H1 (cell line): ENCODE data around the gene TIAL1. TPM values are rescaled to one million over a fixed set of nuclear protein-coding genes. Genes with fewer than 3 reads are reported as not detected.

Experiments used
- CTCF ChIA-PET: fragments of 300-600 bp; sonication (Branson Sonifier 250); formaldehyde crosslinking; loops from one replicate; lab custom pipeline; 2021; ENCODE audit not compliant: partially characterized antibody; lab: Charles Lee
- POLR2A ChIA-PET: fragments of 300-600 bp; sonication (Branson Sonifier 250); formaldehyde crosslinking; loops from one replicate; lab custom pipeline; 2021; ENCODE audit warnings: inconsistent platforms; ENCODE audit not compliant: partially characterized antibody; lab: Charles Lee
- DNase-seq, 2 experiments: peaks; one replicate each; pipeline versions ENCODE4 v3.0.0 to v3.0.0-alpha.2; 2010 to 2022; ENCODE audit warnings: low spot score in 2 of 2, low read depth in 1 of 2, mixed read lengths in 1 of 2
- FAIRE-seq: peaks from 2 replicates; lab custom pipeline; 2011; peaks lifted over from hg19 to GRCh38; lab: Jason Lieb, UNC
- H2AFZ ChIP-seq: 2 replicates; pipeline ENCODE4 v1.8.1; 2012; ENCODE audit warnings: low read length, inconsistent platforms
- H2AK5ac ChIP-seq: 2 replicates; pipeline ENCODE4 v1.6.1; 2013; ENCODE audit warnings: low read depth, low read length
- H2BK120ac ChIP-seq: replicated peaks from 2 replicates; pipeline ENCODE3; 2013; ENCODE audit warnings: low read depth, low read length, inconsistent platforms
- H2BK12ac ChIP-seq: 2 replicates; pipeline ENCODE4 v1.6.1; 2013; ENCODE audit warnings: low read depth, low read length
- H2BK15ac ChIP-seq: 2 replicates; pipeline ENCODE4 v1.6.1; 2013; ENCODE audit warnings: low read length
- H2BK20ac ChIP-seq: 2 replicates; pipeline ENCODE4 v1.6.1; 2013; ENCODE audit warnings: low read length
- H2BK5ac ChIP-seq: 2 replicates; pipeline ENCODE4 v1.6.1; 2013; ENCODE audit warnings: low read depth, low read length
- H3K14ac ChIP-seq: 2 replicates; pipeline ENCODE4 v1.6.1; 2013; ENCODE audit warnings: inconsistent platforms; ENCODE audit not compliant: insufficient read length
- H3K18ac ChIP-seq: 2 replicates; pipeline ENCODE4 v1.6.1; 2013; ENCODE audit warnings: low read length; ENCODE audit errors: extremely low read depth
- H3K23ac ChIP-seq: 2 replicates; pipeline ENCODE4 v1.6.1; 2013; ENCODE audit warnings: inconsistent platforms; ENCODE audit not compliant: insufficient read length
- H3K23me2 ChIP-seq: 2 replicates; pipeline ENCODE4 v1.6.1; 2013; ENCODE audit warnings: low read depth, low read length
- H3K27ac ChIP-seq: 2 replicates; pipeline ENCODE4 v1.6.1; 2011; ENCODE audit warnings: low read depth, low read length, inconsistent platforms
- H3K27me3 ChIP-seq, 4 experiments: replicated peaks in 1 of 4; 1 replicate in 1 of 4; 2 replicates in 3 of 4; pipeline versions ENCODE4 v1.6.1 to v1.8.1; 2011 to 2013; ENCODE audit warnings: low read length in 3 of 4, mild to moderate bottlenecking in 3 of 4, inconsistent platforms in 2 of 4, mixed read lengths in 2 of 4, moderate library complexity in 1 of 4; ENCODE audit not compliant: control insufficient read depth in 3 of 4, insufficient read depth in 3 of 4; ENCODE audit errors: extremely low read depth in 1 of 4
- H3K36me3 ChIP-seq, 4 experiments: 2 replicates each; pipeline versions ENCODE4 v1.6.1 to v1.8.1; 2011 to 2013; ENCODE audit warnings: mild to moderate bottlenecking in 4 of 4, low read length in 3 of 4, moderate library complexity in 2 of 4, control low read depth in 1 of 4, inconsistent platforms in 1 of 4; ENCODE audit not compliant: insufficient read depth in 4 of 4, control insufficient read depth in 2 of 4
- H3K4ac ChIP-seq: replicated peaks from 2 replicates; pipeline ENCODE3; 2013; ENCODE audit warnings: low read length, low read depth, mixed read lengths, inconsistent platforms; ENCODE audit not compliant: insufficient read length
- H3K4me1 ChIP-seq, 4 experiments: replicated peaks in 1 of 4; 1 replicate in 1 of 4; 2 replicates in 3 of 4; pipeline versions ENCODE4 v1.6.1 to v1.8.1; 2011 to 2013; ENCODE audit warnings: low read length in 3 of 4, inconsistent platforms in 2 of 4, mixed read lengths in 1 of 4; ENCODE audit not compliant: insufficient read depth in 4 of 4, control insufficient read depth in 3 of 4
- H3K4me2 ChIP-seq, 2 experiments: 2 replicates each; pipeline versions ENCODE4 v1.6.1 to v1.8.1; 2011 to 2013; ENCODE audit warnings: low read depth in 2 of 2, low read length in 2 of 2, control low read depth in 1 of 2, inconsistent platforms in 1 of 2, mild to moderate bottlenecking in 1 of 2; ENCODE audit not compliant: insufficient read depth in 1 of 2
- H3K4me3 ChIP-seq, 4 experiments: fragments of 200-600, 300-600 bp in 1 of 4; sonication (generic), shearing (Covaris generic), sonication (Bioruptor Twin) in 1 of 4; 2 replicates each; pipeline versions ENCODE4 v1.5.1 to v1.8.1; 2011 to 2016; ENCODE audit warnings: low read length in 4 of 4, low read depth in 3 of 4, control low read depth in 2 of 4, inconsistent platforms in 2 of 4, mild to moderate bottlenecking in 2 of 4, mixed read lengths in 1 of 4, moderate library complexity in 1 of 4; ENCODE audit not compliant: insufficient read depth in 2 of 4; ENCODE audit errors: extremely low read depth in 1 of 4
- H3K56ac ChIP-seq: replicated peaks from 2 replicates; pipeline ENCODE3; 2013; ENCODE audit warnings: low read depth, mild to moderate bottlenecking, mixed read lengths, low read length, inconsistent platforms; ENCODE audit not compliant: insufficient read length
- H3K79me1 ChIP-seq: 2 replicates; pipeline ENCODE4 v1.6.1; 2013; ENCODE audit warnings: low read depth, low read length, control low read depth
- H3K79me2 ChIP-seq, 2 experiments: 2 replicates each; pipeline versions ENCODE4 v1.6.1 to v1.8.1; 2012 to 2013; ENCODE audit warnings: low read length in 2 of 2, mild to moderate bottlenecking in 2 of 2, inconsistent platforms in 1 of 2; ENCODE audit not compliant: insufficient read depth in 2 of 2, control insufficient read depth in 1 of 2
- H3K9ac ChIP-seq, 4 experiments: replicated peaks in 1 of 4; 1 replicate in 1 of 4; 2 replicates in 3 of 4; pipeline versions ENCODE4 v1.6.1 to v1.8.1; 2011 to 2013; ENCODE audit warnings: low read depth in 3 of 4, low read length in 3 of 4, control low read depth in 2 of 4, mild to moderate bottlenecking in 2 of 4, moderate library complexity in 2 of 4, inconsistent platforms in 1 of 4; ENCODE audit errors: extremely low read depth in 1 of 4
- H3K9me3 ChIP-seq, 2 experiments: 2 replicates each; pipeline versions ENCODE4 v1.6.1 to v1.8.1; 2012 to 2013; ENCODE audit warnings: mild to moderate bottlenecking in 2 of 2, moderate library complexity in 2 of 2, control low read depth in 1 of 2, inconsistent platforms in 1 of 2, low read depth in 1 of 2, low read length in 1 of 2, mixed read lengths in 1 of 2; ENCODE audit not compliant: insufficient read depth in 2 of 2
- H4K20me1 ChIP-seq, 2 experiments: replicated peaks in 1 of 2; 2 replicates each; pipeline versions ENCODE3 to v1.8.1; 2011 to 2013; ENCODE audit warnings: inconsistent platforms in 2 of 2, low read length in 2 of 2, mild to moderate bottlenecking in 1 of 2; ENCODE audit not compliant: insufficient read depth in 2 of 2, control insufficient read depth in 1 of 2
- H4K5ac ChIP-seq: 2 replicates; pipeline ENCODE4 v1.6.1; 2013; ENCODE audit warnings: low read length, low read depth, mixed read lengths, inconsistent platforms; ENCODE audit not compliant: insufficient read length
- H4K8ac ChIP-seq: 2 replicates; pipeline ENCODE4 v1.8.0; 2013; ENCODE audit warnings: mild to moderate bottlenecking, moderate library complexity, low read length, inconsistent platforms; ENCODE audit not compliant: insufficient read depth; ENCODE audit errors: extremely low read depth
- H4K91ac ChIP-seq: replicated peaks from 2 replicates; pipeline ENCODE3; 2013; ENCODE audit warnings: low read length, mixed read lengths, inconsistent platforms; ENCODE audit not compliant: insufficient read length
- BACH1 ChIP-seq: IDR thresholded peaks from 2 replicates; pipeline ENCODE4 v1.6.1; 2012; ENCODE audit warnings: low read length, improper control_type of control experiment
- CEBPB ChIP-seq: IDR thresholded peaks from 2 replicates; pipeline ENCODE4 v1.6.1; 2012; ENCODE audit warnings: low read depth, low read length
- CHD2 ChIP-seq: IDR thresholded peaks from 2 replicates; pipeline ENCODE4 v1.6.1; 2012; ENCODE audit warnings: low read length, improper control_type of control experiment
- HDAC6 ChIP-seq: IDR thresholded peaks from one replicate; pipeline ENCODE4 v1.7.1; 2012; ENCODE audit warnings: low read depth, mild to moderate bottlenecking, inconsistent platforms, low read length, moderate library complexity
- JUND ChIP-seq: IDR thresholded peaks from 2 replicates; pipeline ENCODE4 v1.6.1; 2011; ENCODE audit warnings: mild to moderate bottlenecking, improper control_type of control experiment, low read length
- KDM1A ChIP-seq: fragments of 200-600, 300-600 bp; sonication (generic); IDR thresholded peaks from 2 replicates; pipeline ENCODE4 v1.7.1; 2016; ENCODE audit warnings: mild to moderate bottlenecking, low read length, borderline replicate concordance
- KDM4A ChIP-seq: IDR thresholded peaks from one replicate; pipeline ENCODE4 v1.7.1; 2012; ENCODE audit warnings: low read depth, mild to moderate bottlenecking, moderate library complexity, low read length, inconsistent platforms; ENCODE audit not compliant: severe bottlenecking
- NANOG ChIP-seq: IDR thresholded peaks from 2 replicates; pipeline ENCODE4 v1.6.1; 2011; ENCODE audit warnings: low read length, low read depth, mild to moderate bottlenecking, inconsistent platforms; ENCODE audit not compliant: insufficient read depth, poor library complexity, severe bottlenecking
- RBBP5 ChIP-seq: IDR thresholded peaks from 2 replicates; pipeline ENCODE4 v1.7.1; 2012; ENCODE audit warnings: low read depth, mild to moderate bottlenecking, inconsistent platforms, low read length, moderate library complexity, borderline replicate concordance
- SIN3A ChIP-seq, 2 experiments: IDR thresholded peaks in 1 of 2; conservative IDR thresholded peaks in 1 of 2; 2 replicates each; pipeline ENCODE4 v1.6.1; 2011 to 2012; ENCODE audit warnings: low read length in 2 of 2, improper control_type of control experiment in 1 of 2, low read depth in 1 of 2, mild to moderate bottlenecking in 1 of 2
- WGBS, 2 experiments: shearing (Covaris generic) in 1 of 2; methylation state at CpG; one replicate each; pipeline versions ENCODE4 v1.1.6 to v1.1.7; 2013 to 2015; ENCODE audit warnings: low lambda C conversion rate in 2 of 2, mixed read lengths in 2 of 2, inconsistent platforms in 1 of 2, low coverage in 1 of 2, missing lambda C conversion rate in 1 of 2; ENCODE audit not compliant: insufficient replicate concordance in 2 of 2, insufficient coverage in 1 of 2, insufficient read length in 1 of 2; ENCODE audit errors: extremely low coverage in 1 of 2, missing lambda C conversion rate in 1 of 2; 5-methylcytosine and 5-hydroxymethylcytosine counted together
- polyA plus RNA-seq, 7 experiments: library from polyadenylated mRNA; depleted of rRNA in 3 of 7; stranded (reverse) in 5 of 7; unstranded in 2 of 7; fragments of >200 nt in 5 of 7; fragments of 200-250 nt in 2 of 7; gene quantifications; 1 replicate in 5 of 7; 2 replicates in 1 of 7; 4 replicates in 1 of 7; pipeline versions ENCODE4 v1.2.1 to v1.2.3, GENCODE V29; 2011 to 2013; ENCODE audit warnings: missing spikeins in 2 of 7, mixed read lengths in 2 of 7
- total RNA-seq: library from RNA; stranded (reverse); fragmentation: NEBNext Ultra II Directional; extraction: Animal tissue kit (Norgen Biotek cat#: 25700); gene quantifications from 2 replicates; pipeline ENCODE4 v1.2.1, GENCODE V29; 2021

TIAL1 gene
- total and polyA plus RNA-seq, 2 of the 8 experiments (the other 6 are each of a cell fraction or from before 2014, with no cell fraction given) = 50.4 to 166 TPM

DNA sequence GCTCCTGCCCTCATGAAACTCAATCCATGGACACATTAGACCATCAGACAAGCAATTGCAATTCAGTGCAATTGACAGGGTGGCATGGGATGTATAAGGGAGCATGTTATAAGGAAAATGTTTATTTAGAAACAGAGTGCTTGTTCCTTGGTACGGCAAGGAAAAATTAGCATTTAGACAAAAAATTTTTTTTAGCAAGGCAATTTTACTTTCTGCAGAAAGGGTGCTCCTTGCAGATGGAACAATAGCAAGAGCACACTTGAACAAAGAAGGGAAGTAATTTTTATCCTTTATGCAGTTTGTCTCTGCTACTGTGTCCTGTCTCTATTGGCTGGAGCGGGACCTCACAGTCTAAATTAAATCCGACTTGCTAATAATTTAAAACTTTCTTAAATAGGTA is 48.2 kb upstream of the TIAL1 start:
- Histone ChIP-seq H2AK5ac (no peak overlapping the region), H4K20me1 (no peaks in the 10 kb centered on the region), H3K14ac (no peak overlapping the region), H3K4me1 (no peaks in the 10 kb centered on the region; a peak in 2 of 7 replicates), H3K4me2 (no peak overlapping the region), H2BK15ac (no peak overlapping the region), H3K18ac (no peak overlapping the region), H3K36me3 (no peaks in the 10 kb centered on the region), H3K9ac (no peak overlapping the region), H2BK20ac (no peak overlapping the region), H3K56ac (no peak overlapping the region), H3K4me3 (no peak overlapping the region), H3K9me3 (no peaks in the 10 kb centered on the region), H4K5ac (no peak overlapping the region), H3K4ac (no peak overlapping the region), H4K8ac (no peak overlapping the region), H3K23me2 (no peaks in the 10 kb centered on the region; the same call in 1 of the 2 replicates), H3K27me3 (no peaks in the 10 kb centered on the region), H4K91ac (no peak overlapping the region), H2BK12ac (no peak overlapping the region), H3K27ac (no peak overlapping the region), H3K23ac (no peak overlapping the region), H2BK120ac (no peak overlapping the region), H2BK5ac (no peak overlapping the region), H3K79me2 (no peaks in the 10 kb centered on the region), H2AFZ (no peak overlapping the region), H3K79me1 (no peaks in the 10 kb centered on the region)
- TF ChIP-seq RBBP5 (no peak), HDAC6 (no peak), CHD2 (no peak), SIN3A (conservative IDR thresholded peaks at IDR 0.05 in 1 of 2, IDR thresholded peaks at IDR 0.05 in 1 of 2; ENCODE audit: low read depth in 1 of 2, low read length in 2 of 2) (no peak), JUND (no peak), BACH1 (no peak), CEBPB (no peak), KDM4A (no peak), KDM1A (no peak), NANOG (no peak)
- DNase-seq (no peak), FAIRE-seq (no peak)
- ChIA-PET CTCF (interaction anchor here (0.6 to 4.2 kb wide), 24 partner anchors 8 to 227 kb away, joined by 3 to 55 read pairs (median 6); no protein-coding TSS in a partner anchor), POLR2A (interaction anchor here (1.3 kb wide), 1 partner anchor 42 kb away, joined by 3 read pairs; no protein-coding TSS in a partner anchor)
- WGBS, 2 experiments = 97% methylated on average over 3 of the region's 3 CpGs; no CpG with 5 or more reads in 1 of the 2 experiments
